OCI-LY3 (cell line): ENCODE measurements around the gene ICAM2.

Experiments used
- H2AFZ ChIP-seq: fragments of 200-600, 300-600 bp; shearing (Covaris generic); 2 replicates; pipeline ENCODE4 v1.6.0; 2014; ENCODE audit warnings: antibody characterized with exemption, low read depth, low read length
- H3K27ac ChIP-seq: fragments of 200-600, 300-600 bp; sonication (generic); 2 replicates; pipeline ENCODE4 v1.5.1; 2014; ENCODE audit warnings: mild to moderate bottlenecking, low read length, moderate library complexity, mixed read lengths
- H3K27me3 ChIP-seq: fragments of 200-600, 300-600 bp; sonication (generic); 2 replicates; pipeline ENCODE4 v1.6.1; 2014; ENCODE audit warnings: low read depth, low read length, mixed read lengths
- H3K36me3 ChIP-seq: fragments of 200-600, 300-600 bp; sonication (generic); replicated peaks from 2 replicates; pipeline ENCODE3; 2014; ENCODE audit warnings: low read depth, low read length, mixed read lengths
- H3K4me1 ChIP-seq: fragments of 300-600, 200-600 bp; sonication (generic); 2 replicates; pipeline ENCODE4 v1.6.1; 2014; ENCODE audit warnings: low read length, mixed read lengths
- H3K4me2 ChIP-seq: fragments of 200-600, 300-600 bp; sonication (generic); 2 replicates; pipeline ENCODE4 v1.6.1; 2014; ENCODE audit warnings: low read length, mixed read lengths
- H3K4me3 ChIP-seq: fragments of 300-600, 200-600 bp; sonication (generic); 2 replicates; pipeline ENCODE4 v1.5.1; 2014; ENCODE audit warnings: antibody characterized with exemption, mild to moderate bottlenecking, low read length, moderate library complexity
- H3K79me2 ChIP-seq: fragments of 300-600, 200-600 bp; shearing (Covaris generic); 2 replicates; pipeline ENCODE4 v1.6.1; 2014; ENCODE audit warnings: mild to moderate bottlenecking, low read length, mixed read lengths
- H3K9ac ChIP-seq: fragments of 300-600, 200-600 bp; shearing (Covaris generic); 2 replicates; pipeline ENCODE4 v1.6.0; 2014; ENCODE audit warnings: mild to moderate bottlenecking, low read length, moderate library complexity
- H3K9me3 ChIP-seq: fragments of 200-600, 300-600 bp; shearing (Covaris generic); 2 replicates; pipeline ENCODE4 v1.6.1; 2014; ENCODE audit warnings: low read length, mixed read lengths; ENCODE audit not compliant: insufficient read depth
- H4K20me1 ChIP-seq: fragments of 200-600, 300-600 bp; sonication (generic); 2 replicates; pipeline ENCODE4 v1.6.1; 2016; ENCODE audit warnings: low read length, mixed read lengths; ENCODE audit not compliant: insufficient read depth
- CTCF ChIP-seq: fragments of 200-600, 300-600 bp; sonication (generic); IDR thresholded peaks from 2 replicates; pipeline ENCODE4 v1.5.1; 2014; ENCODE audit warnings: antibody characterized with exemption, low read length, low read depth
- EZH2phosphoT487 ChIP-seq: fragments of 200-600 bp; shearing (Covaris generic); IDR thresholded peaks from 2 replicates; pipeline ENCODE4 v1.6.1; 2018; ENCODE audit warnings: antibody characterized with exemption, mixed run types, low read depth

ICAM2 gene

DNA sequence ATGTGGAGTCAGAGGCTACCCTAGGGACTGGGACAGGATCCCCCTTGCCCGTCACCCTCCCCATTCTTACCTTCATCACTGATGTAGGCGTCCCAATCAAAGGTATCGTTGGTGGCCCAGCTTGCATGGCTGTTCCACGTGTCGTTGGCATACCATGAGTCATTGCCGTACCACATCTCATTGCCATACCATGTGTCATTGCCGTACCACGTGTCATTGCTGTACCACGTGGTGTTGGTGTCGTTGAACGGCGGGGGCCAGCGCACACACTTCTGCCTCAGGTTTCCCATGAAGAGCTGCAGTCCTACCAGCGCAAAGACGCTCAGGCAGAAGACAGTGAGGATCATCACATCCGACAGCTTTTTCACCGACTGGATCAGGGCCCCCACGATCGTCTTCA, 52.5 kb downstream of the ICAM2 start:
- no peaks in the 10 kb centered on the region for H3K9me3 ChIP-seq
- H3K79me2 ChIP-seq: no peaks in the 10 kb centered on the region
- no peak overlapping the region for H3K27ac ChIP-seq
- no peaks in the 10 kb centered on the region for H3K36me3 ChIP-seq
- no peaks in the 10 kb centered on the region for H3K27me3 ChIP-seq
- H3K4me1 ChIP-seq: peaks cover 11% of the 10 kb centered on the region
- no peak overlapping the region for H3K9ac ChIP-seq
- no peaks in the 10 kb centered on the region for H4K20me1 ChIP-seq
- no peak overlapping the region for H3K4me2 ChIP-seq
- no peak overlapping the region for H2AFZ ChIP-seq
- TF ChIP-seq CTCF: no peak
- H3K4me3 ChIP-seq: no peak overlapping the region

DNA sequence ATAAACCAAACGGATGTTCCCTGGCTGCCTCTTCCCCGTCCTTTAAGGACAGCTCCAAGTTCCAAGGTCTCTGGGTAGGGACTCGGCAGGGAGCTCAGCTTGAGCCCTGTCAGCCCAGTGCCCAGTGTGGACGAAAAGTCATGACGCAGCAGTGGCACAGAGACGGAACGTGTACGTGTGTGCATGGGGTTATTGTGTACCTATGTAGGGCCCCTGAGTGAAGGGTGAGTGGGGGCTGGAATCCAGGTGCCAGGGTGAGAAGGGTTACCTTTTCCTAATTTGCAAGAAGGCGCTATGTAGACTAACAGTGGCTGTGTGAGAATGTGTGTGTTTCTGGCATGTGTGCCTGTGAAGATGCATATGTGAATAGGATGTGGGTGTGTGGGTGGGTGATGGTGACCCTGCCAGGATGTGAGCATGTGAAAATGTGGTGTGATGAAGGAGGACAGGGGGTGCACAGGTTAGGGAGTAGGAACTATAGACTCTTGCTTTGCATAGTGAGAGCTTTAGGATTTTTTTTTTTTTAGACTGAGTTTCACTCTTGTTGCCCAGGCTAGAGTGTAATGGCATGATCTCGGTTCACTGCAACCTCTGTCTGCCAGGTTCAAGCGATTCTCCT, 53.7 kb downstream of the ICAM2 start:
- no peaks in the 10 kb centered on the region for H3K9me3 ChIP-seq
- H2AFZ ChIP-seq: no peak overlapping the region
- no peak overlapping the region for H3K4me2 ChIP-seq
- TF ChIP-seq EZH2phosphoT487 (no peak), CTCF (no peak)
- no peaks in the 10 kb centered on the region for H3K79me2 ChIP-seq
- H3K9ac ChIP-seq: no peak overlapping the region
- no peak overlapping the region for H3K4me3 ChIP-seq
- peaks cover 11% of the 10 kb centered on the region for H3K4me1 ChIP-seq
- no peaks in the 10 kb centered on the region for H4K20me1 ChIP-seq
- no peak overlapping the region for H3K27ac ChIP-seq
- no peaks in the 10 kb centered on the region for H3K27me3 ChIP-seq
- no peaks in the 10 kb centered on the region for H3K36me3 ChIP-seq

DNA sequence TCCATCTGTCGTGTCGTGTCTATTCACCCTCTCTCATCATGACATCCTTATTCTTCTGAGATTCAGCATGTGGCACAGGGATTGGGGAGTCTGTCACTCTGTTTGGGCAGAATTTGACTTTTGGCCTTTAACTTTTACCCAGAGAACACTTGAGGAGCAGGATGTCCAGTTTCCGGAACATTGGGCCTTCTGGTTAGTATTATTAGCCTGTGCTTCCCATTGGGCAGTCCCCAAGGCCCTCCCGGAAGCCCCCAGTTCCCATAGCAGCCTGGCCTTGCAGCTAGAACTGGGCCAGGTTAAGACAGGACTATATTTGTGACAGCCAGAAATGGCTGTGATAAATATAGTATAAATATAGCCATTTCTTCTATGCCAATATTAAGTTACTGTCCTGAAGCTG, 57.3 kb downstream of the ICAM2 start:
- no peaks in the 10 kb centered on the region for H3K36me3 ChIP-seq
- H3K27ac ChIP-seq: no peak overlapping the region
- no peaks in the 10 kb centered on the region for H3K9me3 ChIP-seq
- H3K79me2 ChIP-seq: no peaks in the 10 kb centered on the region
- peaks cover 11% of the 10 kb centered on the region for H3K4me1 ChIP-seq
- no peak overlapping the region for H3K9ac ChIP-seq
- no peak for TF ChIP-seq EZH2phosphoT487
- TF ChIP-seq CTCF: no peak
- H3K4me3 ChIP-seq: no peak overlapping the region
- no peak overlapping the region for H2AFZ ChIP-seq
- H3K4me2 ChIP-seq: no peak overlapping the region
- H4K20me1 ChIP-seq: no peaks in the 10 kb centered on the region
- no peaks in the 10 kb centered on the region for H3K27me3 ChIP-seq

- Histone ChIP-seq H3K79me2 (no peaks in the 10 kb centered on the region), H3K27ac (no peak overlapping the region), H3K36me3 (no peaks in the 10 kb centered on the region), H3K27me3 (no peaks in the 10 kb centered on the region), H3K9ac (no peak overlapping the region), H2AFZ (no peak overlapping the region), H3K9me3 (no peaks in the 10 kb centered on the region), H3K4me3 (no peak overlapping the region), H3K4me1 (peaks cover 10% of the 10 kb centered on the region), H3K4me2 (no peak overlapping the region), H4K20me1 (no peaks in the 10 kb centered on the region)
- no peak for TF ChIP-seq CTCF
These were observed 58.1 kb downstream of the ICAM2 start for GRCh38 chr17:63962298-63962744.
